DOHH2 (cell line): ENCODE data around the gene AGER.

Experiments
- EZH2phosphoT487 ChIP-seq: fragments of 200-600 bp; sonication (generic); IDR thresholded peaks from 2 replicates; pipeline ENCODE4 v1.6.1; 2017; ENCODE audit warnings: borderline replicate concordance, mild to moderate bottlenecking, antibody characterized with exemption, low read length, moderate library complexity, mixed read lengths
- TF ChIP-seq, protein P1 (sequence below): fragments of 200-600 bp; sonication (generic); IDR thresholded peaks from one replicate; pipeline ENCODE4 v1.5.1; 2014; ENCODE audit warnings: antibody characterized with exemption, mild to moderate bottlenecking, low read depth, low read length; ENCODE audit not compliant: poor library complexity, severe bottlenecking

DNA sequence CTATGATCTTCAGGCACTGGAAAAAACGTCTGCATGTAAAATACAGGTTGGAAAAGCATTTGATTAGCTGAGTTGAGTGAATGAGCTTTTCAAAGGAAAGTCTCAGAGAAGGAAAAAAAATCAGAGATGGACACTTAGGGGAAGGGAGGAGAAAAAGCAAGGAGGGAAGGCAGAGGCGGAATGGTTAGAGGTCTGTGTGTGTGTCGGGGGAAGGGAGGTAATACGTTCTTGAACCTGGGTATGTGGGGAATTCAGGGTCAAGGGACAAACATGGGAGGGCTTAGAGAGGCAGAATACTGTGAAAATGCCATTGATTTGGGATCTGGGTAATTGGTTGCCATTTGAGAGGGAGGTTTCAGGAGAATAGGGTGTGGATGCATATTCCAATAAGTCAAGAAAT, 37.4 kb downstream of the AGER start:
- TF ChIP-seq, protein P1, sequence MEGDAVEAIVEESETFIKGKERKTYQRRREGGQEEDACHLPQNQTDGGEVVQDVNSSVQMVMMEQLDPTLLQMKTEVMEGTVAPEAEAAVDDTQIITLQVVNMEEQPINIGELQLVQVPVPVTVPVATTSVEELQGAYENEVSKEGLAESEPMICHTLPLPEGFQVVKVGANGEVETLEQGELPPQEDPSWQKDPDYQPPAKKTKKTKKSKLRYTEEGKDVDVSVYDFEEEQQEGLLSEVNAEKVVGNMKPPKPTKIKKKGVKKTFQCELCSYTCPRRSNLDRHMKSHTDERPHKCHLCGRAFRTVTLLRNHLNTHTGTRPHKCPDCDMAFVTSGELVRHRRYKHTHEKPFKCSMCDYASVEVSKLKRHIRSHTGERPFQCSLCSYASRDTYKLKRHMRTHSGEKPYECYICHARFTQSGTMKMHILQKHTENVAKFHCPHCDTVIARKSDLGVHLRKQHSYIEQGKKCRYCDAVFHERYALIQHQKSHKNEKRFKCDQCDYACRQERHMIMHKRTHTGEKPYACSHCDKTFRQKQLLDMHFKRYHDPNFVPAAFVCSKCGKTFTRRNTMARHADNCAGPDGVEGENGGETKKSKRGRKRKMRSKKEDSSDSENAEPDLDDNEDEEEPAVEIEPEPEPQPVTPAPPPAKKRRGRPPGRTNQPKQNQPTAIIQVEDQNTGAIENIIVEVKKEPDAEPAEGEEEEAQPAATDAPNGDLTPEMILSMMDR, result no peak
- no peak for TF ChIP-seq EZH2phosphoT487
